DOHH2 (cell line): ENCODE results near the gene ASAH2.

Experiments used
- EZH2phosphoT487 ChIP-seq: fragments of 200-600 bp; sonication (generic); IDR thresholded peaks from 2 replicates; pipeline ENCODE4 v1.6.1; 2017; ENCODE audit warnings: borderline replicate concordance, mild to moderate bottlenecking, antibody characterized with exemption, low read length, moderate library complexity, mixed read lengths
- TF ChIP-seq, protein P1 (sequence below): fragments of 200-600 bp; sonication (generic); IDR thresholded peaks from one replicate; pipeline ENCODE4 v1.5.1; 2014; ENCODE audit warnings: antibody characterized with exemption, mild to moderate bottlenecking, low read depth, low read length; ENCODE audit not compliant: poor library complexity, severe bottlenecking

GRCh38 chr10:50272531-50272930, 21.2 kb upstream of the ASAH2 start:
- TF ChIP-seq, protein P1, sequence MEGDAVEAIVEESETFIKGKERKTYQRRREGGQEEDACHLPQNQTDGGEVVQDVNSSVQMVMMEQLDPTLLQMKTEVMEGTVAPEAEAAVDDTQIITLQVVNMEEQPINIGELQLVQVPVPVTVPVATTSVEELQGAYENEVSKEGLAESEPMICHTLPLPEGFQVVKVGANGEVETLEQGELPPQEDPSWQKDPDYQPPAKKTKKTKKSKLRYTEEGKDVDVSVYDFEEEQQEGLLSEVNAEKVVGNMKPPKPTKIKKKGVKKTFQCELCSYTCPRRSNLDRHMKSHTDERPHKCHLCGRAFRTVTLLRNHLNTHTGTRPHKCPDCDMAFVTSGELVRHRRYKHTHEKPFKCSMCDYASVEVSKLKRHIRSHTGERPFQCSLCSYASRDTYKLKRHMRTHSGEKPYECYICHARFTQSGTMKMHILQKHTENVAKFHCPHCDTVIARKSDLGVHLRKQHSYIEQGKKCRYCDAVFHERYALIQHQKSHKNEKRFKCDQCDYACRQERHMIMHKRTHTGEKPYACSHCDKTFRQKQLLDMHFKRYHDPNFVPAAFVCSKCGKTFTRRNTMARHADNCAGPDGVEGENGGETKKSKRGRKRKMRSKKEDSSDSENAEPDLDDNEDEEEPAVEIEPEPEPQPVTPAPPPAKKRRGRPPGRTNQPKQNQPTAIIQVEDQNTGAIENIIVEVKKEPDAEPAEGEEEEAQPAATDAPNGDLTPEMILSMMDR = no peak
- no peak for TF ChIP-seq EZH2phosphoT487
